Loucy (cell line): ENCODE data around the gene CPED1.
"Not testable (repeated sequence)": the region's sequence is repeated elsewhere in the genome, so short reads cannot be mapped to it uniquely, and the experiment has no call there.

Experiments used
- CTCF ChIP-seq: fragments of 200-600 bp; sonication (generic); conservative IDR thresholded peaks from 2 replicates; pipeline ENCODE4 v1.5.1; 2014; ENCODE audit warnings: mild to moderate bottlenecking, antibody characterized with exemption, low read length
- EZH2phosphoT487 ChIP-seq: fragments of 200-600 bp; IDR thresholded peaks from 2 replicates; pipeline ENCODE4 v1.6.1; 2018; ENCODE audit warnings: antibody characterized with exemption, mild to moderate bottlenecking, moderate library complexity, borderline replicate concordance

GRCh38 chr7:121289930-121290329 lies 301.4 kb downstream of the CPED1 start:
- TF ChIP-seq EZH2phosphoT487, CTCF: not testable (repeated sequence)
